ENCODE data around the gene KNDC1.
"Not testable (repeated sequence)": the region's sequence is repeated elsewhere in the genome, so short reads cannot be mapped to it uniquely, and the experiment has no call there.

Gene KNDC1

GRCh38 chr10:133247681-133248333 lies 87.8 kb downstream of the KNDC1 start:
- no peak for DNase-seq

- DNase-seq, result no peak
Measured at GRCh38 chr10:133248334-133248715, 88.3 kb downstream of the KNDC1 start.

- no peak for DNase-seq
Measured at GRCh38 chr10:133249094-133249780, 89.2 kb downstream of the KNDC1 start.

DNA sequence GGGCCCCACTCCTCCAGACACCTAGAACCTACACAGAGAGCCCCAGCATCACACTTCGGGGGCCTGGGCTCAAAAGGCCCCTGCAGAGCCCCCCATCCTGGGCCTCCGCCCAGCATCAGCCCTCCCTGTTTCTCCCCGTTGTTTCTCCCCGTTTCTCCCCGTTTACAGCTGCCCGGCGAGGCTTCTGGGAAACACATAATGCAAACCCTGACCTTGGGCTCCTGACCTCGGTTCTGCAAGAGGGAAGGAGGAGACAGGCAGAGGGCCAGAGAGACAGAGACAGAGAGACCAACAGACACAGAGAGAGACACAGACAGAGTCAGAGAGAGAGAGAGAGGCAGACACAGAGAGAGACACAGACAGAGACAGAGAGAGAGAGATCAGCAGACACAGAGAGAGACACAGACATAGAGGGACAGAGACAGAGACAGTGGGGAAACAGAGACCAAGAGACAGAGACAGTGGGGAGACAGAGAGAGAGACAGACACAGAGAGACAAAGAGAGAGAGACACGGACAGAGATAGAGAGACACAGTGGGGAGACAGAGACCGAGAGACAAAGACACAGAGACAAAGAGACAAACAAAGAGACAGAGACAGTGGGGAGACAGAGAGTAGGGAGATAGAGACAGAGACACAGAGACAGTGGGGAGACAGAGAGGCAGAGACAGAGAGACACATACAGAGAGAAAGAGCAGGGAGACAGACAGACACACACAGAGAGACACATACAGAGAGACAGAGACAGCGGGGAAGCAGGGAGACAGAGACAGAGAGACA lies 90.1 kb downstream of the KNDC1 start:
- DNase-seq, result no peak

GRCh38 chr10:133251388-133252222 lies 91.6 kb downstream of the KNDC1 start:
- DNase-seq, result no peak

DNA sequence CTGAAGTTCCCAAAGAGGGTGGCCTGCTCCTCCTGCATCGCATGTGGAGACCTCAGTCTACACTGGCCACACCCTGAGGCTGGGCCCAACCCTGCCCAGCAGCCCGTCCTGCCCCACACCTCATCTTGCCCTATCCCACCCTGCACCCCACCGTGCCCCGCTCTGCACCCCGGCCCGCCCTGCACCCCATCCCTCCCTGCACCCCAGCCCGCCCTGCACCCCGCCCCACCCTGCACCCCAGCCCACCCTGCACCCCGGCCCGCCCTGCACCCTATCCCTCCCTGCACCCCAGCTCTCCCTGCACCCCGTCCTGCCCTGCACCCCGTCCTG lies 92.2 kb downstream of the KNDC1 start:
- DNase-seq, result no peak

DNA sequence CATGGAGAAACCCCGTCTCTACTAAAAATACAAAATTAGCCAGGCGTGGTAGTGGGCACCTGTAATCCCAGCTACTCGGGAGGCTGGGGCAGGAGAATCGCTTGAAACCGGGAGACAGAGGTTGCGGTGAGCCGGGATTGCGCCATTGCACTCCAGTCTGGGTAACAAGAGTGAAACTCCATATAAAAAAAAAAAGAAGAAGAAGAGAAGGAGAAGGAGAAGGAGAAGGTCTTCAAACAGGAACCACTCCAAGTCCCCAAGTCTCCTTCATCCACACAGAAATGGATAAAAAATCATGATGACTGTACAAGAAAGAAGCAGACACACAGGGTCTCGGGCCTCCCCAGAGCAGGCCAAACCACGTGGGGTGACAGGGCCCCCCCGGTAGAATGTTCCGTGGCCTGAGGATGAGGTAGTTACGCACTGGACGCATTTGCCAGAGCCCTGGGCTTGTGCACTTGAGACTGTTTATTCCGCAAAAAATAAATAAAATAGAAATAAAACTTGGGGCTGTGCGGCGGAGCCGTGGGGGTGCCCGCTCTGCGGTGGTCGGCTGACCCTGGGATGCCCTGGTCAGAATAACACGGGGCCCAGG lies 93.4 kb downstream of the KNDC1 start:
- DNase-seq, result no peak

GRCh38 chr10:133254421-133255120 lies 94.6 kb downstream of the KNDC1 start:
- DNase-seq, result no peak

DNA sequence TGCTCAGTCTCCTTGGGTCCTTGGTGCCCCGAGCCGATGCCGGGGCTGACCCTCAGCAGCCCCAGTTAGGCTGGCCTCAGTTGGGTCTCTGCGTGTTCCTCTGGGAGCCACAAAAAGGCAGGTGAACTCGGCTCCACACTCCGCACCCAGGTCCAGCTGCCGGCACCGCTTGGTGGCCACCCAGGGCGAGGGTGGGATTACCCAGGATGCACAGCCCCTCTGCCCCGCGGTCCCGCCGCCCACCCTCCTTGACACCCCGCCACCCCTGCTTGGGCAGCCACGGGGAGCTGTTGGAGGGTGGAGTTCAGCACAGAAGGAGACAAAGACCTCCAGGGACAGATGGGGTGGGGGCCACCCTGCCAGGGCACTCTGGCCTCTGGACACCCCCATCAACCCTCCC lies 95.3 kb downstream of the KNDC1 start:
- DNase-seq, result no peak

DNA sequence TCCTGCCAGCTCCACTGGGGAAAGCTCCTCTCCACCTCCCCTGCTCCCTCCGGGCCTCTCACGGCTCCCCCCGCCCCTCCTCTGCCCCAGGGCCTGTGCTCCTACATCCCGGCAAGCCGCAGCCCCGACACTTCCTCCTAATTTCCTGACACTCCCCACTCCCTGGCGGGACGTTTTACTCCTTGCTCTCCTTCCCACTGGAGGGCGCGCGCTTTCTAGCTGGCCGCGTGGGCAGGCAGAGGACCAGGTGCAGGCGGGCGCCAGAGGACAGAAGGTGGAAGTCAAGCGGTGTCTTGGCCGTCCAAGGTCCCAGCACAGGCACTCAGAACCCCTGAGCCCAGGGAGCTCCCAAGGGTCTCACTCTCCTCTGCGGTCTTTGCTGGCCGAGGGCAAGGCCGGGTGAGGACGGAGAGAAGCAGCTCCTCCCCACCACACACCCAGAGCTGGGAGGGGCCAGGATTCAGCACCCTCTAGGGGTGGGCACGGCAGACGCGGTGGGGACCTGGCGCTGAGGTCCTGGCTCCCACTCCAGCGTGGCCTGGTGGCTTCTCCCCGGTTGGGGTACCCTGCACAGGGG lies 97.6 kb downstream of the KNDC1 start:
- no peak for DNase-seq

DNA sequence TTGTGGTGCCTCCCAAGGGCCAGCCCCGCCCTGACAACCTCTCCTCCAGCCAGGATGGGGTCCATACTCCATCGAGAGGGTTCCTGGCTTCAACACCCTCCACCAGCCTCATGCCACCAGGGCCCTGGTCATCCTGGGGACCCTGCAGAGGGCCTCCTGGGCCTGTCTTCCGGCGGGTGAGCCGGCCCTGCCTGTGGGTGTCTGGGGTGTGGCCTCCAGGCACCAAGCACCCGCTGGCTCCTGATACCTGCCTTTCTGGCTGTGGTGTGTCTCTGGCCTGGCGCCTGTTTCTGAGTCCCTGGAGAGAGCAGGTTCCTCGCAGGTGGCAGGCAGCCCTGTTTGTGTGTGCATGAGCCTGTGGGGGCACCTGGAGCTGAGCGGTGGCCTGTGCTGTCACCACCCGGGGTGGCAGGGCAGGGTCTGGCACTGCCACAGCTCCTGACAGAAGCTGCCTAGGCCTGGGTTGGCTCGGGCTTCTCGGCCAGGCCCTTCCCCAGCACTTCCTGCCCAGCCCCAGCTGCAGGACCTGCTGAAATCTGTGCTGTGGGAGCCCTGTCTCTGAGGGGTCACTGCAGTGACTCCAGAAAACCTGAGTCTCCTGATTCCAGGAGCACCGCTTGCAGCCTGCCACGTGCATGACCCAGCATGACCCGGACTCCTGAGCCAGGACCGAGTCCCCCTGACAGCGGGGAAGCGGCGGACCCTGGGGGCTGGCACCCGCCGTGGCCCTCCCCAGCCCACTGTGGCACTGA lies 98.2 kb downstream of the KNDC1 start:
- DNase-seq, result peak in 1 of 4 experiments; percentile 21

DNA sequence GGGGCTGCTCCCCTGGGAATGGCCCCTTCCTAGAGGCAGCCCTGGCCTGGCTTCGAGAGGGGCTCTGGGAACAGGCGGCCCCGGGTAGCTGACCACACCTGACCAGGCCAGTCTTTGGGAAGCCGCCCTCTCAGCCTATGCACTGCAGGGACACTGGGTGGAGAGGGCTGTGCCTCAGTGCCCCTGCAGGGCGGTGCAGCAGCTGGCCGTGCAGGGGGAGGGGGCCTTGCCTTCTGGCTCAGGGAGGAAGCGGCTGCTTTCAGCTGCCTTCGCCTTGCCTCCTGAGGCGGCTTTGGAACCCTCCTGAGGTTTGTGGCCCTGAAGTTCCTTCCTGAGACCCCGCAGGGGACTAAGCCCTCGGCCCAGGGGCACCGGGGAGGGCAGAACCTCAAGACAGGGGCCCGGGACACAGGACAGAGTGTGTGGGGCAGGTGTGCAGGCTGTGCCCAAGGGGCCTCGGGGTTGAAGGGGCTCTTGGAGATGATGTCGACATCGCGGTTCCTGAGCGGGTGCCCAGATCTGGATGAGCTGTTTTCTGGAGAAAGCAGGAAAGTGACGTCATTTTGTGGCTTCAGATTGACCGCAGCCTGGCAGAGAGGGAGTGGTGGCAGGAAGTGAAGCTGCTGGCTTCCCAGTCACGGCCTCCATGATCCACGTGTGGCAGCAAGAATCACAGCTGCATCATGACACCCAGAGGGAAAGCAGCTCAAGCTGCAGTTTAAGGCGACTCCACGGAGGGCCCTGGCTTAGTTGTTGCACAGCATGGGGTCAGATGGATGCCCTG lies 99.0 kb downstream of the KNDC1 start:
- DNase-seq, result peak in 2 of 4 experiments; percentile 34 to 62

DNA sequence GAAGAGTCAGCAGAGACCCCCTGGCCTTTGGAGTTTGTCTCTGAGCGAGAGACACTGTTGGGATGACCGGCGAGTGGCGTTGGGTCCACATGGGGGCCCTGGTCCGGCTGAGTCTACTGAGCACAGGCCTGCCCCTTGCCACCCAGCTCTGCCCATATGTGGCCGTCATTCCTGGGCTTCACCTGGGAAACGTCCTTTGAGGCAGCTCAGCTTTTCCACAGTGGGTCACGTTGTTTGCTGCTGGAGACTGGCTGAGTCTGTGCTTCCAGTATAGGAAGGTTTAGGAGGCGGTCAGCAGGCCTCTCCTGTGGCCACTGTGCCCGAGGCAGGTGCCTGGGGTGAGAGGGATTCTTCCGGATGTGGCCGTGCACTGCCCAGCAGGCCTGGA lies 99.6 kb downstream of the KNDC1 start:
- no peak for DNase-seq

GRCh38 chr10:133260895-133261725 lies 101.1 kb downstream of the KNDC1 start:
- peak in 2 of 4 experiments; percentile 33 to 50 for DNase-seq

DNA sequence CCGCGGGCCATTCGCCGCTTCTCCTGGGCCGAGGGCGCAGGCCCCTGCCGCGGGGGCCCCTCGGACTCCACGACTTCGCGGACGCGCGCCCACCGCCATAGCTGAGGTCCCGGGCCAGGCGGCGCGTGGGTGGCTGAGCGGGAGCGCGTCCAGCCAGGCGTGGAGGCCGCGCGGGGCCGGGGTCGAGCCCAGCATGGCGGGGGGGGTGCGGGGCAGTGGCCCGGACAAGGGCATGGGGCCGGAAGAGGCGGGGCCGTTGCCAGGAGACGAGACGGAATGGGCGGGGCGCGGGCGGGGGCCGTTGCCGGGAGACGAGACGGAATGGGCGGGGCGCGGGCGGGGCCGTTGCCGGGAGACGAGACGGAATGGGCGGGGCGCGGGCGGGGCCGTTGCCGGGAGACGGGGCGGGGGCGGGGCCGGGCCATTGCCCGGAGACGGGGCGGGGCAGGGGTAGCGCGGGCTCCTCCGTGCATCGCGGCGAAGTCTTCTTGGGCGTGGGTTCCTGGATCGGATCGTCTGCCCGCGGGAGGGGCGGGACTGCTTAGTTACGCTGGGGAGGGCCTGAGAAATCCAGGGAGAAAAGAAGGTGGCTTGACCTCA lies 101.8 kb downstream of the KNDC1 start:
- peak; percentile 77 to 89 (median 86) for DNase-seq

DNA sequence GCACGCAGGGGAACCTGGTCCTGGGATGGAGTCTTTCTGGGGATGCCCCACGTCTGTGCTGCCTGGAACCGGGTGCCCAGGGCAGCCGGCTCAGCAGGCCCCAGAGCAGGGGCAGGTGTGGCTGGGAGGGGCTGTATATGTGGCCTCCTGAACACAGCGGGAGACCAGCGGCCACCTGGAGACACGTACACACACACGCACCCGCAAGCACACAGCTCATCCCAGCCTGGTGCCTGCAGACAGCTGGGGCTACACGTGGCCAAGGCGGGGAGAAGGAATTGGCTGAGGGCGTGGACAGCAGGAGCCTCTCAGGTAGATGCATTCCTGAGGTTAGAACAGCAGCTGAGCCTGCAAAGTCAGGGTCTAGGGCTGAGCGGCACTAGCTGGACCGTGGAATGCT lies 102.7 kb downstream of the KNDC1 start:
- no peak for DNase-seq

- DNase-seq, result no peak
Measured at GRCh38 chr10:133263674-133264073, 103.7 kb downstream of the KNDC1 start.

DNA sequence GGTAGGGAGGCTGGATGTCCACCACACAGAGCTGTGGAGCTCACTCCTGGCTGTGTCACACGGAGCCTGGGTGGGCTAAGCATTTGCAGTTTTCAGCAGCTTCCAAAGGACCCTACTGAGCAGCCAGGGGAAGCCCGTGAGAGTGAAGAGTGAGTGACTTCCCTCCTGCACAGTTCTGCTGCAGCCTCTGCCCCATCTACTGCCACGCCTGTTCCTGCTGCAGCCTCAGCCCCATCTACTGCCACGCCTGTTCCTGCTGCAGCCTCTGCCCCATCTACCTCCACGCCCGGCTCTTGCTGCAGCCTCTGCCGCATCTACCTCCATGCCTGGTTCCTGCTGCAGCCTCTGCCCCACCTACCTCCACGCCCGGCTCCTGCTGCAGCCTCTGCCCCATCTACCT lies 104.4 kb downstream of the KNDC1 start:
- peak in 2 of 4 experiments; percentile 21 to 40 for DNase-seq

DNA sequence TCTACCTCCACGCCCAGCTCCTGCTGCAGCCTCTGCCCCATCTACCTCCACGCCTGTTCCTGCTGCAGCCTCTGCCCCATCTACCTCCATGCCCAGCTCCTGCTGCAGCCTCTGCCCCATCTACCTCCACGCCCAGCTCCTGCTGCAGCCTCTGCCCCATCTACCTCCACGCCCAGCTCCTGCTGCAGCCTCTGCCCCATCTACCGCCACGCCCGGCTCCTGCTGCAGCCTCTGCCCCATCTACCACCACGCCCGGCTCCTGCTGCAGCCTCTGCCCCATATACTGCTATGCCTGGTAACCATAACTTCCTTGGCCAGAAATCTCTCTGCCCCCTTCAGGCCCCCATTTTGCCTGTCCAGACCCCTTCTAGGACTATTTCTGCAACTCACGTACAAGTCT lies 105.0 kb downstream of the KNDC1 start:
- DNase-seq, result not testable (repeated sequence)
